HG02943 (cell line): ENCODE measurements around the gene GPATCH2L.
A peak's percentile ranks its signal among the peaks of the same experiment; 100 is the strongest.

Experiments
- ATAC-seq: cut with Tn5 transposase; IDR thresholded peaks from one replicate; pipeline ENCODE4 v1.9.1; 2021; ENCODE audit warnings: mild to moderate bottlenecking, low read depth, moderate library complexity; ENCODE audit not compliant: unreplicated experiment

GPATCH2L gene

DNA sequence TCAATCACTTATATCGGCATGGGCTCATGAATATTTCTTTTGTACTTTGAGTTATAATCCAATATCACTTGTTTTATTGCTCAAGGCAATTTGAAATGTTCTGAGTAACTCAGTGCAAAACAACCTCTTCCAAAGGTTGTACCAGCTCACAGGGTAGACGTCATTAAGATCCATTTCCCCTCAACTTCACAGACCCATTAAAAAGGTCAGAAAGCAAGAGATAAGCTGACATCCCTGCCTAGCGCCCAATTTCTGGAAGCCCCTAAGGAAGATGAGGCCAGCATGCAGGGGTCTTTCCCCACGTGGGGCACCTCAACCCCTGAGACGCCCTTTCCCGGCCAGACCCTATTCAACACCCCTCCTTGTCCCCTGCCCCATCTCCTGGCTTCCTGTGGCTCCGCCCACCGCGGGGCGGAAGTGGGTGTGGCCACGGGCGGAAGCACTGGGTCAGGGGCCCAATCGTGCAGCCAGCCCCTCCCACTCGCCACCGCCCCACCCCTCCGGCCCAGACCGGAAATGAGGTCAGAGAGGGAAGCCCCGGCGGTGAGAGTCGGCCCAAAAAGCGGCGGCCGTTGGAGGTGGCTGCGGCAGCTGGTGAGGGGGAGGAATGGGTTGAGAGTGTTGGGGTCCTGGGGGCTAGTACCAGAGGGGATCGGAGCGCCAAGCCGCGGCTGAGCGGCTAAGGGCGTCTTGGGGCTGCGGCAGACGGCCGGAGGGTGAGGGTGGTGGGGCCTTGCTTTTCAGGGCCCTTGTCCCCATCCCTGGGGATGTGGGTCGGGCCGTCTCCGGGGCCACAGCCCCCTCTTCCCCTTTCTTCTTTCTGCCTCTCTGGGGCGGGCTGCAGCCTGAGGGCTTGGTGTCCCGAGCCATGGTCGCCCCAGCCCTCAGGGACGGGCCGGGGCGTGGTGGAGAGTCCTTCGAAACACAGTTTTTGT, at the start of gene GPATCH2L:
GPATCH2L (plus strand) TSS at position 525 of the 935 bp plus-strand sequence. CDS start 2,442 bp downstream, outside the sequence.
- ATAC-seq, result peak; percentile 79

DNA sequence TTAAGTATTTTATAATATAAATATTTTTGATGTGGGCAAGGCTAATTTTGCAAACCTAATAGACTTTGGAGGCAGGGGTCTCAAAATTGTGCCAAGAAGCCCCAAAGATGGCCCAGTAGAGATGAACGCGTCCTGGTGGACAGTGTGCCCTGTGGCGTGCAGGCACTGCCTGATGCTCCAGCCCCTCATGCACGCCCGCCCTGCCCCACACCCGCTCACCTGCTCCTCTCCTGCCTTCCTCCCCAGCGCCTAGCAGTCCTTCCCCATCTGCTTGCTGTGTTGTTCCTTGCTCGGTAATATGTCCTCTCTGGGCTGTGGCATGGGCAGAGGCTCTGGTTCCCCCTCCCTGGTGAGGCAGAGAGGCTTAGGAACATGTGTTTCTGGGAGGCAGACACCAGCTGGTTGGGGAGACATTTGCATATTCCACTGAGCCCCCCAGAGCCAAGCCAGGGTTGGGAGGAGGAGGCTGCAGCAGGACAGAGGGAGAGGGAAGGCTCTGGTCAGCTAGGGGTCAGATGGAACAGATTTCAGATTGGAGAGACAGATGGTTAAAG, 46.8 kb upstream of the GPATCH2L start:
- no peak for ATAC-seq

DNA sequence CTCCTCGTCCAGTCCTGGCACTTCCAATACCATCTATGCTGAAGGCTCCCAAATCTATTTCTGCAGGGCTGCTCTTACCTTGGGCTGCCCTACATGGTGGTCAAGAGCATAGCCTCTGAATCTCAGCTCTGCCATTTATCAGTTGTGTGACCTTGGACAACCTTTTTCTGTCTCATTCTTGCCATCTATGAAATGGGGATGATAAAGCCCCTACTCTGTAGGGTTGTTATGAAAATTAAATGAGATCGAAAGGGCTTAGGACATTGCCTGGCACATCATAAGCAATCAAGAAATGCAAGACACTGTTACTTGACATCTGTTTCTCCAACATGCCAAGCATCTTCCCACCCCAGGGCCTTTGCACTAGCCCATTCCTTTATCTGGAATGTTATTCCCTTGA, 45.5 kb upstream of the GPATCH2L start:
- ATAC-seq, result no peak

DNA sequence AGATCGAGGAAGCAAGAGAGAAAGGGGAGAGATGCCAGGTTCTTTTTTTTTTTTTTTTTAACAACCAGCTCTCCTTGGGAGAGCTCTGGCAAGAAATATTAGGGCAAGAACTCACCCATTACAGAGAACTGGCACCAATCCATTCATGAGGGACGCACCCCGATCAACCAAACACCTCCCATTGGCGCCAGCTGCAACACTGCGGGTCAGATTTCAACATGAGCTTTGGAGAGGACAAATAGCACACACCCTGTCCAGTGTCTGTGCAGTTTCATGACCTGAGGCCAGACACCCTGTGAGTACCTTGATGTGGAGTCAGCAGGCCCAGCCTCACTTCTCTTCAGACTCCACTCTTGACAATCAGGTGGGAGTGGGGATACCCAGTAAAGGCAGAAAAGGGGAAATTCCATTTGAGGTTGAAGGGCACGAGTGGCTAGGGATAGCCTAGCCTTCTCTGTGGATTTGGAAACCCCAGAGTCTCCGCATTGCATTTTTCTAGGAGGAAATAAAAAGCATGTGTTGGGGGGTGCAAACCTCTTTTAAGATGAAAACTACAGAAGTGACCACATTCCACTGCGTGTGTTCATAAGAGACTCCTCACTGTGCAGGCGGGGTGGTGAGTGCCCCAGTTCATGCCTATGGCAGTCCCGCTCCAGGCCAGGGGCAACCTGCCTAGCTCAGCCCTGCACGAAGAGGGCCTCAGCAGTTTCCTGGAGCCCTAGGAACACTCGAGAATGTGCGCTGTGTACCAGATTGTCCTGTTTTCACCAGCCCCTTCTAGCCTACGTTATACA, 42.4 kb upstream of the GPATCH2L start:
- ATAC-seq, result no peak

DNA sequence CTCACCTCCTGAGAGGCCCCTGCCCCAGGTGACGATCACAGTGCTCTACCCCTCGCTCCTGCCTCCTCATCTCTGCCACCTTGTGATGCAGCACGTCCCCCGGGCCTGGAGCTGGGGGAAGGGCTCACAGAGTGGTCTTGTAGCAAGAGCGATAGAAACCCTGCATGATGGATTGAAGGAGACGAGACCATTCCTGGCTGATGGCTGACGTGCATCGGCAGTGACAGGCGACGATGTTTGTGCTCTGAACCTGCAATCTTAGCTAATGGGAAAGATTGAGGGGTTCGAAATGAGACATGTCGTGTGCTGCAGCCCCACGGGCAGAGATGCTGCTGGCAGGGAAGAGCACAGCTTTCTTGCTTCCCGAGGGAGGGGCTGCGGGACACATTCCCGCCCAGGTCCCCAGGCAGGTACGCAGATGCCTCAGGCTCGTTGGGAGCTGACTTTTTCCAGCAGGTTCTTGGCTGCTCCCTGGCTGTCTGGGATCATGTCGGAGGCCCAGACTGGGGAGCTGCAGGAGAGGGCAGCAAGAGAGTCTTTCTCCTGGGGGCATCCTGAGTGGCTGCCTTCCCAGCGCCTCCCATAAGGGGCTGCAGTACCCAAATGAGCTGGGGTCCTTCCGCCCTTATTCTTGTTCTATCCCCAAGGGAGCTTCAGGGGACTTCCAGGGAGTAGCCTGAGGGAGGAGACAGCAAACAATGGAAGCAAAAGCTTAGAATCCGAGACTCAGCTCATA, 38.7 kb upstream of the GPATCH2L start:
- no peak for ATAC-seq

DNA sequence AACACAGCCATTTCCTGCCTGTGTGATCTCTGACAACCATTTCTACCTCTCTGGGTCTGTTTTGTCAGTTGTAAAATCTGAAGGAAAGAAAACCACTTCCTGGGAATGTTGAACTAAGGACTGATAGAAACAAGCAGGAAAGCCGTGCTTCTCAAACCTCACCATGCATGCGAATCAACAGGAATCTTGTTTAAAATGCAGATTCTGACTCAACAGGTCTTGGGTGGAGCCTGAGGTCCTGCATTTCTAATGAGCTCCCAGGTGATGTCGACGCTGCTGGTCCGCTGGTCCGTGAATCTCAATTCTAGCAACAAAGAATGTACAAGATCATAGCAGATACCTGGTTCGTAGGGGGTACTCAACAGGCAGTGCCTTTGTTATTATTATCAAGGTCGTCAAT, 38.0 kb upstream of the GPATCH2L start:
- ATAC-seq, result no peak

DNA sequence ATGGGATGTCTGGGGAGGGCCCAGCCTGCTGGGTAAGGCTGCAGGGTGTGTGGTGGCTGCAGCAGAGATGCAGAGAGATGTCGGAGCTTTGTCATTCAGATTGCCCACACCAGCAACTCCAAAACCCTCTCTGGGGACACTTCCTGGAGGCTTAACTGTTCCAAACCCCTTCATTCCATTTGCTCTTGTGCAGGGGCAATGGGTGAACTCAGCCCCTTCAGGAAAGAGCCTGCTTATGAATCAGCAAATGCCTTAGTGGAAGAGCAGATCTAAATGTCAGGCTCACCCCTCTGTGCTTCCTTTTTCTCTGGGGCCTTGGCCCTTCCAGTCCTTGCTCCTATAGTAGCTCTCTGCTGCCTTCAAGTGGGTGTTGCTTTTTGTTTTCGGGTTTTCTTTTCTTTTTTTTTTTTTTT, 36.7 kb upstream of the GPATCH2L start:
- ATAC-seq, result no peak

DNA sequence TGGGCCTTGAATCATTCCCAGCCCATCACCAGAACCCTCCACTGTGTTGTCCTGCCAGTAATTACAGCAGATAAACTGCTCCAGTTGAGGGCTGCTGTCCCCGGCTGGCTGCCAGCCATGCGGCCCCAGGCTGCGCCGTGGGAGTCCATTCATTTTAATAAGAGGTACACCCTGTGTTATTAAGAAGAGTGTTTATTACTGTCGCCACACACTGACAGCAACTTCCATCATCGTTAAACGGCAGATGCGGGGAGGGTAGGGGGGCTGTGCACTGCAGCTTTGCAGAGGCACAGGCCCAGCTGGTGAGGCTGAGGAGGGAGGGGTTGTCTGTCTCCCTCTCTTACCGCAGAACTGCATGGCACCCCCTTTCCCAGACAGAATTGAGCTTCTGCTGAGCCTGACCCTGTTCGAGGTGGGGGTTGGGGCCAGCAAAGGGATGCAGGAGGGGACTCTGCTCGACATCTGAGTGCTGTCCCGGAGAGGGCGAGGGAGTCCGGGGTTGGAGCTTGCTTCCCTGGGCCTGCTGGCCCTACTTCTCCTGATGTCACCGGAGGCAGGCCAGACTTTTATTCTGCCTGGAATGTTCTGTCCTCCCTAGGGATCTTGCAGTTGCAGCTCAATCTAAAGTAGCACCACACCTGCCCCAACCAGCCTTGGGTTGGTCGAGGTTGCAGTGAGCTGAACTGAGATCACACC, 33.8 kb upstream of the GPATCH2L start:
- no peak for ATAC-seq

DNA sequence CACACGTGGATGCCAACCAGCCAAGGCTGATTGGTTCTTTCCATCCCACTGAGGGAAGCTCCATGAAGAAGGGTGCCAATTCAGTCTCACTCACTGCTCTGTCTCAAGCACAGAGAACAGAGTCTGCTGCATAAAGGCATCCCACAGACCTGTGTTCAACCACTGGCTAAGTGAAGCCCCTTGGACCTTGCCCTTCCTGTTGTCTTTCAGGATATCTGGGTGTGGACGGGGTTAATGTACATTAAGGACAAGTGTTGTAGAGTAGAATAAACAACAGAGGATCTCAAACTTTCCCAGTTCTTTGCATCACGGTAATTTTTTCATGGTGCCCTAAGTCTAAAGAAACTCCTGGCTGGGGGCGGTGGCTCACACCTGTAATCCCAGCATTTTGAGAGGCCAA, 33.1 kb upstream of the GPATCH2L start:
- ATAC-seq, result no peak

DNA sequence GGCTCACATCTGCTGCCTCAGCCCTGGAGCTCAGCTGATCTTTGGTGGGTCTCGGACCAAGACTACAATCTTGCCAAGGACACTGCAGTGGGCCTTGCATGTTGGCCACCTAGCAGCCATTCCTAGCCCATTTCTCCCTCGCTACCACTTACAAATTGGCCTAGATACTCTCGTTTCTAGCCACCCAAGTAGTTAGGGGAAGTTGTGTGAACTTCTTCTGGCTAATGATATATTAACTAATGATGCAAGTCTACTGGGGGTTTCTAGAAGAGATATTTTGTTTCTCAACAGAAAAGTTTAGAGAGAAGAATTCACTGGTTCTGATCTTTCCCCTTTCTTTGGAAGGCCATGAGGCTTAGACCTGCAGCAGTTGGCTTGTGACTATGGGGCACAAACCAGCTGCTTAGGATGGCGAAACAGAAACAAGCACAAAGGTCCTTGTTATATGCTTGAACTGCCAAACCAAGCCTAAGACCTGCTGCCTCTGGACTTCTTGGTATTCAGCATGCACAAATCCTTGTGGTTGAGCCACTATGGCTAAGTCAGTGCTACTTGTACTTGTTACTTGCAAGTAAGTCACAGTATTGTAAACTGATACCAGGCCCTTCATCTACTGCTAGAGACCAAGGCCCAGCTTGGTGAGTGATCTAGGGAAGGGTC, 30.5 kb upstream of the GPATCH2L start:
- ATAC-seq, result no peak

DNA sequence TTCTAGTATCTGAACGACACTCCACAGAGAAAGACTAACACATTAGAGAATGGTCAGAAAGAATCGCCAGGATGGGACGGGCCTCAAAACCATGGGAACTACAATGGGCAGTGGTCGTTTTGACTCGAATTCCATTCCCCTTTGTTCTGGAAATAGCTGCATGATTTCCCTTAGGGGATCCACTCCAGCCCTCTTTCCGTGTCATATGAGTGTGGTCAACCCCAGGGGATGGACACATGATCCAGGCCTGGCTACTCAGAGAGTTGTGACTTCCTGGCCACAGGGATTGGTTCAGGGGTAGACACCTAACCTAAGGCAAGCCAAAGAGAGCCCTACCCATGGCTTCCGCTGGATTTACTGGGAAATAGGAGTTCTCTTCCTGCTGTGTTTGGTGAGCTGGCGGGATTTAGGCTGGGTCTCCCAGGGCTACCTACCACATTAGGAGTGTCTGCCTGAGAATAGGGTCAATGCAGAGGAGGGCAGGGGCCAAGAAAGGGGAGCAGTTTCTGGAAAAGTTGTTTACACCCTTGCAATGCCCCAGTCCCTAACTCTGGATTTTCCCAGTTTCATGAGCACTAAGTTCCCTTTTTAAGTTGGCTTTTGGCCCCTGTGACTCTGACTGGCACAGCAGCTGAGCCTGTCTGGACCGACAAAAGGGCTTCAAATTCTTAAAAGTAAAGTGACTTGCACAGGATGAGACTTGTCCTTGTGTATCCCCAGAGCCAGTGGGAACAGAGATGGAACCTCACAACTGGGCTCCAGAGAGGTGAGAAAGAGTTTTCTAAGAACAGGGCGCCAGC, 28.1 kb upstream of the GPATCH2L start:
- ATAC-seq, result no peak

DNA sequence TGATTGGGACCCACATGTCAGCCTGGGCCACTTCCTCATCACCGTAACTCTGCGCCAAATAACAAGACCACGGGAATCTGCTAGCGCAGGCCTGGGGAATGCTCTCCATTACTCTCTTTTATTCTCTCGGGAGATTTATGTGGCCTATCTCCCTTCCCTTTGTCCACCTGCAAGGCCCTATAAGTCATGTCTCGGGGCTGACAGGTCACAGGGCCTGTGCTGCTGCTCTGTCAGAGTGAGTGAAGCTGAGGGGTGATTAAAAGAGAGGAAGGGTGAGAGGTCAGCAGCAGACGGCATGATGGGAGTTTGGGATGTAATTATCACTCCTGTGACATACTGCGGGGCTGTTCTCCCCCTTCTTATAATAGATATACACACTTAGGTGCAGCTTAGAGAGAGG, 26.2 kb upstream of the GPATCH2L start:
- ATAC-seq, result no peak

DNA sequence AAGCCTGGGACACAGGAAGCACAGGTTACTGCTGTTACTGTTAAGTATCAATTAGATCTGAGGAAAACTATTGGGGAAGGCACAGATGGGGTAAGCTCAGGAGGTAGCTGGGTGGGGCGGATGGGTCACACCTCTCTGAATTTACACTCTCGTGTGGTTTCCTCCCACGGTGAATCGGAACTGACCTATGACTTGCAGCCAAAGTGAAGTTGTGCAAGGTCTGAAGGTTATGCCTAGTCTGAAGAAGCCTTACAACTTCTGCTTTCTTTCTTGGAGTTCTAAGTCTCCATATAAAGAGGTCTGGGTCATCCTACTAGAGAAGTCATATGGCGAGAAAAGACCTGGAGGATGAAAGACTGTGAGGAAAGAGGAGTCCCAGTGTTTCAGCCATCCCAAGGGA, 25.6 kb upstream of the GPATCH2L start:
- ATAC-seq, result no peak

DNA sequence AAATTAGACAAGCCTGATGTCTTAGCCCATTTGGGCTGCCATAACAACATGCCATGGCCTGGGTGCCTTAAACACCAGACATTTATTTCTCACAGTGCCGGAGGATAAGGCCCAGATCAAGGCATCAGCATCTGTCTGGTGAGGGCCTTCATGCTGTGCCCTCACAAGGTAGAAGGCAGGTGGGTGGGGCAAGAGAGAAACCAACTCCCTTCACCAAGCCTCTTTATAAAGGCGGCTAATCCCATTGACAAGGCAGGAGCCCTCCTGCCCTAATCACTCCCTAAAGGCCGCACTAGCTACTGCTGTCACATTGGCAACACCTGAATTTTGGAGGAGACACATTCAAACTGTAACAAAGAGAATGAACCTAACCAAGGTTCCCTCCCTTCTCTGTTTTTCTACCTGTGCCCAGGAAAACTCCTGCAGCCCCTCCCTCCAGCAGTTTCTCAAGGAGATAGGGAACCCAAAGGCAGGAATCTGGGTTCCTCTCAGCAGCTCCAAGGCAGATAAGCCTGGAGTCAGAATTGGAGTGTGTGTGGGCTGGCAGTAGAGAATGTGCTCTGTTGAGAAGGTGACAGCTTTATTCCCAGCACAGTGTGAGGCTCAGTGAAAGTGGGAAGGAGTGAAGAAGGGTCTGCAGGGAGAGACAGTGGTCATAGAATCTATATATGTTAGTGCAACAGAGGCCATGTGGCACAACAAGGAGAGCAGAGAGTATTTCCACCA, 21.7 kb upstream of the GPATCH2L start:
- ATAC-seq, result no peak

DNA sequence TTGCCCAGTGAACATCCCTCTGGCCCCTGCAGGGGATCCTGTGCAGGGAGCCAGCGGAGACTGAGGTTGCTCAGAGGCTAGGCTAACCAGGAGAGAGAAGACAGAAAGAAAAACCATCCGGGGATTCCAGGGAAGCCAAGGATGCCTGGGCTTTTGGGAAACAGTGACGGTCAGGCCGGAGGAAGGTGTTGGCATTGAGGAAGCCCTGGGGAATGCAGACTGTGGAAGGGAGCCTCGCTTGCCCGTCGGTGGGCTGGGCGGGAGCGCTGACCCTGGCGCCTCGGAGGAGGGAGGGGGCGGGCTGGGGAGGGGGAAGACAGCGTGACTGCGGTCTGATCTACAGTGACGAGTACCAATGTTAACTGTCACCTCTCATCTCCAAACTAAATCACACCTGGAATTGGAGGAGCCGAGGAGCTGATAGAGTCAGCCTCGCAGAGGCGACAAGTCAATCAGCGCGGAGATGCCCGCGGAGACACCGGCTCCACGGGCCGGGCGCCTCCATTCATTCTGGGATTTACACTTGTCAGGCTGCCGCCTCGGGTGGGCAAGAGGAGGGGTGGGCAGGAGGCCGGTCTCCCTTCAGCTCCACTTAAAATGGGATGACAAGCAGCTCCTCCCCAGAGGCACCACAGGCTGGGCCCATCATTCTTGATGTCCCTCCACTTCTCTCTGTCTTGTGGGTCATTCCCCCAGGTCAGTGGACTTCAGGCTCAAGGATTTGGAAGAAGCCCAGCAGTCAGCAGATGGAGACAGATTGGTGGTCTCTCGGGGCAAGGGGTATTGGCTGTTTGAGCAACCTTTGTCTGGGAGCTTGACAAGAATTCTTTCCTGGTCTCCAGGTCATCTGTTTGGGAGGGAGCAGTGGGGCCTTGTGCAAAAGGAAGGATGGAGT, 20.4 kb upstream of the GPATCH2L start:
- no peak for ATAC-seq

DNA sequence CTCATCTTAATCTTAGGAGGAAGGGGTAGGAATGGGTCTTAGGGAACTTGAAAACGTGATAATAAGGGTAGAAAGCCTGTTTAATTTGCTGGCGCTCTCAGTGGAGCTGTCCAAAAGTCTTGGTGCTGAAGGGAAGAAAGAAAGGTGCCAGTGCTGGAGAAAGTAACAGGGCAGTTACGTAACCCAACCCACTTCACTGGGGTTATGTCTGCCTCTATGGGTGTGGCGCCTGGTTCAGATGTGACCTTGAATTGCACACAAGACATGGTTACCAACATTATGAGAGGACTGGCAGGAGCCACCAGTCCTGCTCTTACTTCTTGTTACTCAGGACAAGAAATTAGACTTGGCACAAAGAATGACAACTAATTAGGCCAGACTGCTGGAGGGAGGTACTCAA, 18.6 kb upstream of the GPATCH2L start:
- no peak for ATAC-seq

DNA sequence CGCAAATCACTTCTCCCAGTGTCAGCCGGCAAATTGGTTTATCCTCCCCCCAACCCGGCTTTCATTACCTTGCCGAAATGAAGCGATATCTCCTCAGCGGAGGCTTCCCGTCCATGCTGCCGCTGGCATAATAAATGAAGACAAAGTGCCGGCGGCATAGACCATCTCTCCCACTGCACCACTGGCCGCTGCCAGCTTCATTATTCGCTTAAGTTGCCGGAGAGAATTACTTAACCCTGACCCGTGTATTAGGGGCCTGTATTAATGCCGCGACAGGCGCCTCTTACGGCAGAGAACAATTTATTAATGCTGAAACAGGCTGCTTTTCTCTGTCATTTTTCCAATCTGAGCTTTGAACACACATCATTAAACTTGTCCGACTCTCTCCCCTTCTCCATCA, 17.5 kb upstream of the GPATCH2L start:
- ATAC-seq, result no peak
